Muscle layer of duodenum (tissue), 2 donors: ENCODE results near the gene ESRP2.
A peak's percentile ranks its signal among the peaks of the same experiment; 100 is the strongest.

ENCODE experiments used
- H3K27ac ChIP-seq: one replicate; pipeline ENCODE4 v1.7.0; 2013; ENCODE audit warnings: mild to moderate bottlenecking, low read length
- H3K27me3 ChIP-seq: one replicate; pipeline ENCODE4 v1.7.0; 2013; ENCODE audit warnings: low read depth, mild to moderate bottlenecking, control low read depth, low read length
- H3K36me3 ChIP-seq, 2 donors: one replicate each; pipeline ENCODE4 v1.7.0; 2013; ENCODE audit warnings: low read length in 2 of 2, control low read depth in 1 of 2, mild to moderate bottlenecking in 1 of 2; ENCODE audit not compliant: insufficient read depth in 2 of 2, control insufficient read depth in 1 of 2
- H3K4me1 ChIP-seq, 2 donors: one replicate each; pipeline ENCODE4 v1.7.0; 2013; ENCODE audit warnings: low read length in 2 of 2, mild to moderate bottlenecking in 2 of 2, control low read depth in 1 of 2, moderate library complexity in 1 of 2; ENCODE audit not compliant: insufficient read depth in 2 of 2, control insufficient read depth in 1 of 2
- H3K4me3 ChIP-seq, 2 donors: one replicate each; pipeline ENCODE4 v1.7.0; 2013; ENCODE audit warnings: low read length in 2 of 2, low read depth in 1 of 2, mild to moderate bottlenecking in 1 of 2
- H3K9me3 ChIP-seq, 2 donors: one replicate each; pipeline ENCODE4 v1.7.0; 2013; ENCODE audit warnings: low read length in 2 of 2, control low read depth in 1 of 2, mild to moderate bottlenecking in 1 of 2; ENCODE audit not compliant: control insufficient read depth in 1 of 2
- donor health status: healthy.

The ESRP2 gene

GRCh38 chr16:68246666-68247065 lies 10.7 kb upstream of the ESRP2 start:
- H3K27ac ChIP-seq = no peak overlapping the region
- no peaks in the 10 kb centered on the region for H3K27me3 ChIP-seq
- H3K36me3 ChIP-seq = peaks cover 4 to 12% of the 10 kb centered on the region in 2 donors
- H3K9me3 ChIP-seq = no peaks in the 10 kb centered on the region
- H3K4me1 ChIP-seq = peaks cover 15 to 30% of the 10 kb centered on the region in 2 donors
- peak overlapping the region in 1 of 2 donors; percentile 92 for H3K4me3 ChIP-seq

GRCh38 chr16:68246121-68246520 lies 10.2 kb upstream of the ESRP2 start:
- Histone ChIP-seq H3K4me1 (peaks cover 15 to 30% of the 10 kb centered on the region in 2 donors), H3K27me3 (no peaks in the 10 kb centered on the region), H3K4me3 (peak overlapping the region; percentile 83 to 92), H3K27ac (no peak overlapping the region), H3K9me3 (no peaks in the 10 kb centered on the region), H3K36me3 (peaks cover 4 to 12% of the 10 kb centered on the region in 2 donors)

- Histone ChIP-seq H3K36me3 (peaks cover 0 to 6% of the 10 kb centered on the region in 2 donors), H3K4me3 (peak within 1 kb of the TSS; percentile 83 to 92), H3K27ac (peak within 1 kb of the TSS; percentile 39), H3K27me3 (no peaks in the 10 kb centered on the region), H3K9me3 (no peaks in the 10 kb centered on the region), H3K4me1 (peaks cover 15 to 30% of the 10 kb centered on the region in 2 donors)
These were observed 9.3 kb upstream of the ESRP2 start, which contains the start of gene PLA2G15 for GRCh38 chr16:68244903-68245853. PLA2G15 (plus strand) TSS chr16:68245373; CDS start chr16:68245427, 54 bp downstream.

- Histone ChIP-seq H3K27me3 (no peaks in the 10 kb centered on the region), H3K9me3 (no peaks in the 10 kb centered on the region), H3K4me3 (peak overlapping the region; percentile 83 to 92), H3K4me1 (peaks cover 15 to 37% of the 10 kb centered on the region in 2 donors), H3K27ac (no peak overlapping the region), H3K36me3 (peaks cover 0 to 6% of the 10 kb centered on the region in 2 donors)
These were observed 8.6 kb upstream of the ESRP2 start for GRCh38 chr16:68244481-68244902.

- Histone ChIP-seq H3K27me3 (no peaks in the 10 kb centered on the region), H3K36me3 (no peaks in the 10 kb centered on the region), H3K4me1 (peaks cover 15 to 42% of the 10 kb centered on the region in 2 donors), H3K27ac (no peak overlapping the region), H3K9me3 (no peaks in the 10 kb centered on the region), H3K4me3 (no peak overlapping the region)
These were observed 7.3 kb upstream of the ESRP2 start for GRCh38 chr16:68242926-68243858.

GRCh38 chr16:68242085-68242484 lies 6.2 kb upstream of the ESRP2 start:
- H3K27ac ChIP-seq = no peak overlapping the region
- H3K27me3 ChIP-seq = no peaks in the 10 kb centered on the region
- H3K9me3 ChIP-seq = no peaks in the 10 kb centered on the region
- no peak overlapping the region for H3K4me3 ChIP-seq
- peaks cover 15 to 37% of the 10 kb centered on the region in 2 donors for H3K4me1 ChIP-seq
- no peaks in the 10 kb centered on the region for H3K36me3 ChIP-seq

- no peaks in the 10 kb centered on the region for H3K36me3 ChIP-seq
- no peaks in the 10 kb centered on the region for H3K9me3 ChIP-seq
- peaks cover 7 to 28% of the 10 kb centered on the region in 2 donors for H3K4me1 ChIP-seq
- peak overlapping the region; percentile 42 for H3K27ac ChIP-seq
- peak overlapping the region; percentile 35 to 68 for H3K4me3 ChIP-seq
- H3K27me3 ChIP-seq = no peaks in the 10 kb centered on the region
These were observed 2.1 kb upstream of the ESRP2 start for GRCh38 chr16:68238029-68238345.

GRCh38 chr16:68237243-68238028 lies 1.5 kb upstream of the ESRP2 start:
- no peaks in the 10 kb centered on the region for H3K27me3 ChIP-seq
- H3K36me3 ChIP-seq = no peaks in the 10 kb centered on the region
- peak overlapping the region; percentile 75 for H3K27ac ChIP-seq
- H3K9me3 ChIP-seq = no peaks in the 10 kb centered on the region
- H3K4me3 ChIP-seq = peak overlapping the region; percentile 35 to 68
- peaks cover 7 to 28% of the 10 kb centered on the region in 2 donors for H3K4me1 ChIP-seq

GRCh38 chr16:68236826-68237242 lies 907 bp upstream of the ESRP2 start:
- peaks cover 7 to 28% of the 10 kb centered on the region in 2 donors for H3K4me1 ChIP-seq
- H3K4me3 ChIP-seq = peak overlapping the region; percentile 35 to 68
- H3K27me3 ChIP-seq = no peaks in the 10 kb centered on the region
- H3K9me3 ChIP-seq = no peaks in the 10 kb centered on the region
- H3K27ac ChIP-seq = peak overlapping the region; percentile 75
- H3K36me3 ChIP-seq = no peaks in the 10 kb centered on the region

- H3K27me3 ChIP-seq = no peaks in the 10 kb centered on the region
- H3K27ac ChIP-seq = peak overlapping the region; percentile 75
- H3K4me3 ChIP-seq = peak overlapping the region; percentile 35 to 68
- no peaks in the 10 kb centered on the region for H3K36me3 ChIP-seq
- no peaks in the 10 kb centered on the region for H3K9me3 ChIP-seq
- peaks cover 7 to 28% of the 10 kb centered on the region in 2 donors for H3K4me1 ChIP-seq
These were observed 354 bp upstream of the ESRP2 start for GRCh38 chr16:68236137-68236825.
